Body of pancreas (tissue), 4 donors: Measurements from ENCODE around the gene ZDHHC17. TPM values are rescaled to one million over a fixed set of nuclear protein-coding genes. Genes with fewer than 3 reads are reported as not detected.
A peak's percentile ranks its signal among the peaks of the same experiment; 100 is the strongest.

Experiments
- ATAC-seq: fragments of 150-250 bp; one replicate; pipeline ENCODE4 v1.9.1; 2016
- DNase-seq, 4 donors: peaks; one replicate each; pipeline ENCODE4 v3.0.0-alpha.2; 2019
- H3K27ac ChIP-seq, 4 donors: fragments of 200-600 bp; sonication (generic); 1 replicate in 3 of 4; 2 replicates in 1 of 4; pipeline versions ENCODE4 v1.5.1 to v1.6.1; 2016 to 2019; ENCODE audit warnings: mild to moderate bottlenecking in 1 of 4, mixed read lengths in 1 of 4, moderate library complexity in 1 of 4
- H3K27me3 ChIP-seq, 2 donors: fragments of 200-600 bp; sonication (generic); one replicate each; pipeline ENCODE4 v1.6.0; 2016; ENCODE audit warnings: mild to moderate bottlenecking in 1 of 2
- H3K36me3 ChIP-seq, 2 donors: fragments of 200-600 bp; sonication (generic); replicated peaks in 1 of 2; 2 replicates each; pipeline ENCODE4 v1.5.1; 2016; ENCODE audit warnings: low read depth in 2 of 2; ENCODE audit not compliant: insufficient read depth in 1 of 2
- H3K4me1 ChIP-seq: fragments of 200-600 bp; sonication (generic); one replicate; pipeline ENCODE4 v1.6.0; 2016
- H3K4me3 ChIP-seq, 2 donors: fragments of 200-600 bp; sonication (generic); 1 replicate in 1 of 2; 2 replicates in 1 of 2; pipeline ENCODE4 v1.5.1; 2016 to 2019
- H3K9me3 ChIP-seq, 3 donors: fragments of 200-600 bp; sonication (generic); 1 replicate in 2 of 3; 2 replicates in 1 of 3; pipeline ENCODE4 v1.5.1; 2016
- POLR2A ChIP-seq, 3 donors: fragments of 450-650 bp; IDR thresholded peaks; one replicate each; pipeline ENCODE4 v1.6.1; 2016; ENCODE audit warnings: antibody characterized with exemption in 3 of 3, mild to moderate bottlenecking in 2 of 3
- WGBS, 2 donors: methylation state at CpG; one replicate each; pipeline ENCODE4 v1.1.5; 2017; 5-methylcytosine and 5-hydroxymethylcytosine counted together
- intact Hi-C: fragments of 100-400 bp; cut with DNase I; formaldehyde crosslinking; loops from one replicate; pipeline ENCODE4 v1.15.1; 2023
- total RNA-seq, 2 donors: library from RNA; depleted of rRNA; stranded (reverse); fragments of >200 nt; gene quantifications; one replicate each; pipeline ENCODE4 v1.1.0, GENCODE V29; 2016
- TF ChIP-seq, protein P1 (sequence below), 7 experiments: fragments of 450-650 bp in 4 of 7; fragments of 200-600 bp in 3 of 7; sonication (generic) in 3 of 7; IDR thresholded peaks; one replicate each; pipeline ENCODE4 v1.5.1; 2016 to 2019; ENCODE audit warnings: antibody characterized with exemption in 7 of 7

Gene ZDHHC17, protein sequence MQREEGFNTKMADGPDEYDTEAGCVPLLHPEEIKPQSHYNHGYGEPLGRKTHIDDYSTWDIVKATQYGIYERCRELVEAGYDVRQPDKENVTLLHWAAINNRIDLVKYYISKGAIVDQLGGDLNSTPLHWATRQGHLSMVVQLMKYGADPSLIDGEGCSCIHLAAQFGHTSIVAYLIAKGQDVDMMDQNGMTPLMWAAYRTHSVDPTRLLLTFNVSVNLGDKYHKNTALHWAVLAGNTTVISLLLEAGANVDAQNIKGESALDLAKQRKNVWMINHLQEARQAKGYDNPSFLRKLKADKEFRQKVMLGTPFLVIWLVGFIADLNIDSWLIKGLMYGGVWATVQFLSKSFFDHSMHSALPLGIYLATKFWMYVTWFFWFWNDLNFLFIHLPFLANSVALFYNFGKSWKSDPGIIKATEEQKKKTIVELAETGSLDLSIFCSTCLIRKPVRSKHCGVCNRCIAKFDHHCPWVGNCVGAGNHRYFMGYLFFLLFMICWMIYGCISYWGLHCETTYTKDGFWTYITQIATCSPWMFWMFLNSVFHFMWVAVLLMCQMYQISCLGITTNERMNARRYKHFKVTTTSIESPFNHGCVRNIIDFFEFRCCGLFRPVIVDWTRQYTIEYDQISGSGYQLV
- total RNA-seq: 10 to 100 TPM; 21.1 to 33.7 TPM

DNA sequence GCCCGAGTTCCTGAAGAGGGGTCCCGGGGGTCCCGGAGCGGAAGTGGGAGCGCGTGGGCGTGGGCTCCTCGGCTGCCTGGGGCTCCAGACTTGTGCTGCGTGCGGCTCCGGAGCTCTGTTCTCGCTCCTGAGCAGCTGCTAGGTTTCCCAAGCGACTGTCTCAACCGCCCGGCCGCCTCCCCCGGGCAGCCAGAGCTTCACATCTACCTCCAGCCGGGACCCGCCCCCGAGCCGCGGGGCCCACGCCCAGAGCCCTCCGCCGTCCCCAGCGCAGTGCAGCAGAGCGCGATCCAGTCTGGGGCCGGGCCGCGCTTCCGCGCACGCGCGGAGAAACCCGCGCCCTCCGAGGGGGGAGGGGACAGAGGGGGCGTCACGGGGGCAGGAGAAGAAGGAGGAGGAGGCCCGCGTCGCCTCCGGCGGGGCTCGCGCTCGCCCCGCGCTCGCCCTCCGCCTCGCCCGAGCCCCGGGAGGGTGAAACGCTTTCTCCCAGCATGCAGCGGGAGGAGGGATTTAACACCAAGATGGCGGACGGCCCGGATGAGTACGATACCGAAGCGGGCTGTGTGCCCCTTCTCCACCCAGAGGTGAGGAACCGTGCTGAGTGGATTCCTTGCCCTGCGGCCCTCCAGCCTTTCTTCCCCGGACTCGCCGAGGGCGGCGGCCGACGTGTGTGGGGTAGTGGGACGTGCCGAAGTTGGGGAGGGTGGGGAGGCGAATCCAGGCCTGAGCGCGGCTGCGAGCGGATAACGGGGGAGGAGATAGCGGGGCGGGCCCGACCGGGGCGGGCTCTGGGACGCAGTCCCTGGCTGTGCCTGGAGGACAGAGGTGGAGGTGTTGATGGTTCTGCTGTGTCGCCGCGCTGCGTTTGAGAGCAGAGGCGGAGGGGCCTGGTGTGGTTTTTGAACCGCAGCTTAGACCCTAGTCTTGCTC lies at the start of gene ZDHHC17:
TSS of gene ZDHHC17 (plus strand) at position 370 of the 930 bp plus-strand sequence. CDS start at position 492, 122 bp downstream.
- Histone ChIP-seq H3K9me3 (no peaks in the 10 kb centered on the region), H3K4me1 (peaks cover 36% of the 10 kb centered on the region), H3K4me3 (peak within 1 kb of the TSS; percentile 41 to 97), H3K27me3 (no peaks in the 10 kb centered on the region), H3K36me3 (no peaks in the 10 kb centered on the region), H3K27ac (peak within 1 kb of the TSS; percentile 94 to 98 (median 95))
- DNase-seq (peak; percentile 93 to 97 (median 95)), ATAC-seq (peak; percentile 94)
- TF ChIP-seq, protein P1, sequence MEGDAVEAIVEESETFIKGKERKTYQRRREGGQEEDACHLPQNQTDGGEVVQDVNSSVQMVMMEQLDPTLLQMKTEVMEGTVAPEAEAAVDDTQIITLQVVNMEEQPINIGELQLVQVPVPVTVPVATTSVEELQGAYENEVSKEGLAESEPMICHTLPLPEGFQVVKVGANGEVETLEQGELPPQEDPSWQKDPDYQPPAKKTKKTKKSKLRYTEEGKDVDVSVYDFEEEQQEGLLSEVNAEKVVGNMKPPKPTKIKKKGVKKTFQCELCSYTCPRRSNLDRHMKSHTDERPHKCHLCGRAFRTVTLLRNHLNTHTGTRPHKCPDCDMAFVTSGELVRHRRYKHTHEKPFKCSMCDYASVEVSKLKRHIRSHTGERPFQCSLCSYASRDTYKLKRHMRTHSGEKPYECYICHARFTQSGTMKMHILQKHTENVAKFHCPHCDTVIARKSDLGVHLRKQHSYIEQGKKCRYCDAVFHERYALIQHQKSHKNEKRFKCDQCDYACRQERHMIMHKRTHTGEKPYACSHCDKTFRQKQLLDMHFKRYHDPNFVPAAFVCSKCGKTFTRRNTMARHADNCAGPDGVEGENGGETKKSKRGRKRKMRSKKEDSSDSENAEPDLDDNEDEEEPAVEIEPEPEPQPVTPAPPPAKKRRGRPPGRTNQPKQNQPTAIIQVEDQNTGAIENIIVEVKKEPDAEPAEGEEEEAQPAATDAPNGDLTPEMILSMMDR (IDR thresholded peaks at IDR 0.05): peak in 4 of 7 experiments; percentile 1 to 24 (median 8)
- TF ChIP-seq POLR2A (IDR thresholded peaks at IDR 0.05): peak; percentile 76 to 89 (median 82)
- intact Hi-C loops: no loop called here
- 0 to 1% methylated on average over 15 to 91 of the region's 93 CpGs for WGBS, 2 donors

DNA sequence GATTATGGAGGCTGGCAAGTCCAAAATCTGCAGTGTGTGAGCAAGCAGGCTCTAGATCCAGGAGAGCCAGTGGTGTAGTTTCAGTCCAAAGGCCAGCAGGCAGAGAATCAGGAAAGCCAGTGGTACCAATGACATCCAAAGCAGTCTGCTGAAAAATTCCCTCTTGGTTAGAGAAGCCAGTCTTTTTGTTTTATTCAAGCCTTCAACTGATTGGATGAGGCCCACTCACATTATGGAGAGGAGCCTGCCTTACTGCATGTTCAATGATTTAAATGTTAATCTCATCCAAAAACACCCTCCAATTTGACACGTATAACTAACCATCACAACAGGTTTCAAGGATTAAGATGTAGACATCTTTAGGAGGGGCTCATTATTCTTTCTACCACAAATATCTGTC lies 49.5 kb upstream of the ZDHHC17 start:
- TF ChIP-seq, protein P1 (IDR thresholded peaks at IDR 0.05): no peak
- TF ChIP-seq POLR2A (IDR thresholded peaks at IDR 0.05): no peak
- H3K27me3 ChIP-seq: no peaks in the 10 kb centered on the region
- no peak overlapping the region for H3K4me3 ChIP-seq
- H3K36me3 ChIP-seq: no peaks in the 10 kb centered on the region
- DNase-seq: no peak
- H3K9me3 ChIP-seq: no peaks in the 10 kb centered on the region
- H3K27ac ChIP-seq: no peak overlapping the region
- ATAC-seq: no peak
- intact Hi-C loops: no loop called here
- H3K4me1 ChIP-seq: no peaks in the 10 kb centered on the region
- 90 to 92% methylated on average over 1 of the region's 1 CpG for WGBS, 2 donors

DNA sequence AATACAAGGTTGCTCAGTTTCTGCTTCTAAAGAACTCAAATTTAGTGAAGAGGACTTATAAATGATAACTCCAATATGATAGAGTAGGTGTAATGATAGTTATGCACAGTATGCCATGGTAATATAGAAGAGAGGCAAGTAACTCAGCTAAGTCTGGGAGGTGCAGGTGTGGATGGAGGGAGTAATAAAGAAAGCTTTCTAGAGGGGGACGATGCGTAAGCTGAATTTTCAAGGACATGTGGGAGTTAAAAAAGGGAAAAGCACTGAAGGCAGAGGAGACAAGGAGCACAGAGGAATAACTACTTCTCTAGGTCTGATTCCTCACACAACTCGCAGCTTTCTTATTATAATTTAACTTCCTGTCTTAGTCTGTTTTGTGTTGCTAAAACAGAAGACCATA lies 49.1 kb upstream of the ZDHHC17 start:
- ATAC-seq (no peak), DNase-seq (no peak)
- H3K4me1 ChIP-seq: no peaks in the 10 kb centered on the region
- no peak overlapping the region for H3K27ac ChIP-seq
- no peaks in the 10 kb centered on the region for H3K36me3 ChIP-seq
- intact Hi-C loops: no loop called here
- H3K4me3 ChIP-seq: no peak overlapping the region
- no peaks in the 10 kb centered on the region for H3K9me3 ChIP-seq
- 79 to 84% methylated on average over 3 of the region's 3 CpGs for WGBS, 2 donors
- TF ChIP-seq POLR2A (IDR thresholded peaks at IDR 0.05): no peak
- TF ChIP-seq, protein P1 (IDR thresholded peaks at IDR 0.05): no peak
- no peaks in the 10 kb centered on the region for H3K27me3 ChIP-seq

DNA sequence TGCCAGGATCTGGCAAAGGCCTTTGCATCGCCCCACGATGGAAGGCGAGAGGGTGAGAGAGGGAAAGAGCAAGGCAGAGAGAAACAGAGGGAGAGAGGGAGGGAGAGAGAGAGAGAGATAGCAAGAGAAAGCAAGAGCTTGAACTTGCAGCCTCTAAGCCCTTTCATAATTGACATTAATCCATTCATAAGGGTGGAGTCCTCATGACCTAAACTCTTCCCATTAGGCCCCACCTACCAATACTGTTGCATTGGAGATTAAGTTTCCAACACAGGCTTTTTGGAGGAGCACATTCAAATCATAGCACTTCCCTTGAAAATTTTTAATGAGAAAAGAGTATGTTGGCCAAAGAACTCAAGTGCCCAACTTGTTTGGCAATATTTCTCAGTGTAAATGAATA lies 48.6 kb upstream of the ZDHHC17 start:
- TF ChIP-seq, protein P1 (IDR thresholded peaks at IDR 0.05): no peak
- no peak for TF ChIP-seq POLR2A (IDR thresholded peaks at IDR 0.05)
- WGBS, 2 donors: 85 to 95% methylated on average over 3 of the region's 3 CpGs
- no peak for ATAC-seq
- H3K4me3 ChIP-seq: no peak overlapping the region
- intact Hi-C loops: no loop called here
- H3K27ac ChIP-seq: no peak overlapping the region
- DNase-seq: no peak
- no peaks in the 10 kb centered on the region for H3K36me3 ChIP-seq
- no peaks in the 10 kb centered on the region for H3K4me1 ChIP-seq
- no peaks in the 10 kb centered on the region for H3K27me3 ChIP-seq
- H3K9me3 ChIP-seq: no peaks in the 10 kb centered on the region
